NCI-H345 treated with DMSO at 0.1 percent for 48 hours (cell line): ENCODE results near the gene PRIM2.
"Not testable (repeated sequence)": the region's sequence is repeated elsewhere in the genome, so short reads cannot be mapped to it uniquely, and the experiment has no call there.

Experiments
- DNase-seq: peaks from one replicate; lab custom pipeline; 2025; ENCODE audit not compliant: unreplicated experiment; lab: John Stamatoyannopoulos, UW

The PRIM2 gene

DNA sequence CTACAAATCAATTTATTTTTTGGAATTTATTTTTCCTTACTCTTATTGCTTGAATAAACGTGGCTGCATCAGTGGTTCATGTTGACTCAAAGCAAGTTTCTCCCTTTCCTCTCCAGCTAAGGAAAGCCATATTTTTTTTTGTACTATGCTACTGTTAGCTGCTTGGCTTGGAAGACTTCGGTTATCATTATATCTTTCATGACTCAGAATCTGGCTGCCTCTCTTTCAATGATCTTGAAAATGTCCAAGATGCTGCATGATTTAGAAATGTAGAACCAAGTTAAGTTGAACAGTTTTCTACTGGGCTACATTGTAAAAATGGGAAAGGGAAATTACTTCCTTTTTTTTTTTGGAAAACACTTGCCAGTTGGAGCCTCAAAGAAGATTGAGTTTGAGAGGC lies 44.9 kb downstream of the PRIM2 start:
- not testable (repeated sequence) for DNase-seq

DNA sequence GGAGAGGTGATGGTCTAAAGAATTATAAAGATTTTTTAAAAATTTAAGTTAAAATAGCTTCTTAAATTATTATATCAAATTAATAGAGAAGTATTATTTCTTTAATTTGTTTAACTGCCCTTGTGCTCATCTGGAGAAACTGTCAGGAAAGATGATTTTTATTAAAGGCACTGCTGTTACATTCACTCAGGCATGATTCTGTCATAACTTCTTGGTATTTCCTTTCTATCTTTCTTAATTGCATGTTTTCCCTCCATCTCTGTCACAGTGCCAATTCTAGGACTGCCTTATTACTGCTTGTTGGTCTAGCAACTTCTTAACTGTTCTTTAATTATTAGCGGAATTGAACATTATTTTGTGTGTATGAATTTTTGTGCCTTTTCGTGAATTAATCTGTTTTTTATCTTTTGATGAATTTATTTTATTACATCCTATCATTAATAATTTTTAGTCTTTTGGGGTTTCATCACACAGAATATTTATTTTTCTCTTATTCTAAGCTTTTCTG lies 47.7 kb downstream of the PRIM2 start:
- not testable (repeated sequence) for DNase-seq

DNA sequence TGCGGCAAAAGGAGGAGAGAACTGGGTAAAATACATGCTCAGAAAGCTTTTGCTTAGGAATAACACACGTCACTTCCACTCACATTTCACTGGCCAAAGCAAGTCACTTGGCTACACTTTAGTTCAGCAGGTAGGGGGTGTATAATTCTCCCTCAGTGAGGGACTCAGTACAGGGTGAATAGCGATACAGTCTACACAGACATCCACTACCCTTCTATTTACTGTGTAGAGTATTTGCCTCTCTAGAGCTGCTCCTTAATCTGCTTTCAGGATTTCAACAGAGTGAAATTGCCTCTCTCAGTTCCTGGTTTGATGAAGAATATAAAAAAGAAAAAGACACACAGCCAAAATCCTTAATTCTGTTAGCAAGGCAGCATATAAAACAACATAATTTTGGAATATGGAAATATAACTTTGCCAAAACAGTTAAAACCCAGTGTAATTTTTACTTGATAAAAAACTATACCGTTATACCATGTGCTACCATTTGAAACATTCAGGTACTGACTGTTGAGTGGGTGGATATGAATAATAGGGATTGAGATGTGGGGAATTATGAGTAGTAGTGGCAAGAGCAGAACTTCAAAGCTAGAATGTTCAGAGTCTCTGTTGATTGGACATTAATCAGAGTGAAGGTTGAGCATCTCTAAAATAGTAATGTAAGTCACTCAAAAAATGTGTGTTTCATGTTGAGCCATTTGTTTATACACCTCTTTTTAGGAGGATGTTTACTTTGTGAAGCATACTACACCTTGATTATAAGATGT lies 51.7 kb downstream of the PRIM2 start:
- not testable (repeated sequence) for DNase-seq

DNA sequence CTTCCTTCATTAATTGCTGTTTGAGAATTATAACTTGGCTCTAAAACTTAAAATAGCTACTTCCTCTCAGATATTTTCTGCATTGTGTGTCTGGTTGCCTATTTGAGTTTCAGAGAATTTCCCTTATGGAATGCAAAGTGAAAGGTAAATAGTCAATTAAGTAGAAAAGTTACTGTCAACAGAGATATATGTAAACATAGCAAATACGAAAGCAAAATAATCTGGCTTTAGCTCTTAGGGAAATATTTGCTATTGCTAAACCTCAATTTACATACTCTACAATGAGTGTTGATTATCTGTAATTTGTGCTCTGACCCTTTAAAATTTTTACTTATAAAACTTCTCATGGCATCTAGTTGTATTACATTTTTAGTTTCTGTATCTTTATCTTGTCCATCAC lies 54.3 kb downstream of the PRIM2 start:
- DNase-seq = not testable (repeated sequence)

DNA sequence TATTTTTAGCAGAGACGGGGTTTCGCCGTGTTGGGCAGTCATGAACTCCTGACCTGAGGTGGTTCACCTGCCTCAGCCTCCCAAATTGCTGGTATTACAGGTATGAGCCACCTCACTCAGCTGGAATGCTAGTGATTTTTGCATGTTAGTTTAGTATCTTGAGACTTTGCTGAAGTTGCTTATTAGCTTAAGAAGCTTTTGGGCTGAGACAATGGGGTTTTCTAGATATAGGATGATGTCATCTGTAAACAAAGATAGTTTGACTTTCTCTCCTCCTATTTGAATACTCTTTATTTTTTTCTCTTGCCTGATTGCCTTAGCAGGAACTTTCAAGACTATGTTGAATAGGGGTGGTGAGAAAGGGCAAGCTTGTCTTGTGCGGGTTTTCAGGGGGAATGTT lies 57.3 kb downstream of the PRIM2 start:
- not testable (repeated sequence) for DNase-seq

DNA sequence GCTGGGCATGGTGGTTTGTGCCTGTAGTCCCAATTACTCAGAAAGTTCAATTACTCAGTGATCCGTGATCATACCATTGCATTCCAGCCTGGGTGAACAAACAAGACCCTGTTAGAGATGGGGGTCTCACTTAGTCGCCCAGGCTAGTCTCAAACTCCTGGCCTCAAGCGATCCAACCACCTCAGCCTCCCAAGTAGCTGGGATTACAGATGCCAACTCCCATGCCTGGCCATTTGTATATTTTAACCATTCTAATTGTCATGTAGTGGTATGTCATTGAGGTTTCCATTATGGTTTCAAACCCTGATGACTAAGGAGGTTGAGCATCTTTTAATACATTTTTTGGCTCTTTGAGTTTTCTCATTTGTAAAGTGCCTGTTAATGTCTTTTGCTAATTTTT lies 58.7 kb downstream of the PRIM2 start:
- not testable (repeated sequence) for DNase-seq

DNA sequence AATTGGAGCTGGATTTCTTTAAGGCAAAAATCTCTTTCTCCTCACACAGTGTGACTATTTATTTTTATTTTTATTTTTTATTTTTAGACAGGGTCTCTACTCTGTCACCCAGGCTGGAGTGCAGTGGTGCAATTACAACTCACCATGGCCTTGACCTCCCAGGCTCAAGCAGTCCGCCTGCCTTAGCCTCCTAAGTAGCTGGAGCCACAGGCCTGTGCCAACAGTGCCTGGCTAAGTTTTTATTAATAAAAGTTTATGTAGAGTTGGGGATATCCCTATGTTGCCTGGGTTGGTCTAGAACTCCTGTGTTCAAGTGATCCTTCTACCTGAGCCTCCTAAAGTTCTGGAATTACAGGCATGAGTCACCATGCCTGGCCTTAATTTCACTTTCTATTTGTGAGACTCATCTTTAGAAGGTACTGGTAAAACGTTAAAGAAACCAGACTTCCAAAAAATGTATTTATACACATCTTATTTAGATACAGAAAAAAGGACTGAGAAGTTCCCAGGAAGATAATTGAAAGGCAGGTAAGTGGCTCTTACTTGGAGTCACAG lies 71.7 kb downstream of the PRIM2 start:
- not testable (repeated sequence) for DNase-seq

DNA sequence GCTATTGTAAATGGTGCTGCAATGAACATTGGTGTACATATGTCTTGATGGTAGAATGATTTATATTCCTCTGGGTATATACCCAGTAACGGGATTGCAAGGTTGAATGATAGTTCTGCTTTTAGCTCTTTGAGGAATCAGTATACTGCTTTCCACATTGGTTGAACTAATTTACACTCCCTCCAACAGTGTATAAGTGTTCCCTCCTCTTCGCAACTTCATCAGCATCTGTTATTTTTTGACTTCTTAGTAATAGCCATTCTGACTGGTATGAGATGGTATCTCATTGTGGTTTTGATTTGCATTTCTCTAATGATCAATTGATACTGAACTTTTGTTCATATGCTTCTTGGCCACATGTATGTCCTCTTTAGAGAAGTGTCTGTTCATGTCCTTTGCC lies 73.4 kb downstream of the PRIM2 start:
- not testable (repeated sequence) for DNase-seq

DNA sequence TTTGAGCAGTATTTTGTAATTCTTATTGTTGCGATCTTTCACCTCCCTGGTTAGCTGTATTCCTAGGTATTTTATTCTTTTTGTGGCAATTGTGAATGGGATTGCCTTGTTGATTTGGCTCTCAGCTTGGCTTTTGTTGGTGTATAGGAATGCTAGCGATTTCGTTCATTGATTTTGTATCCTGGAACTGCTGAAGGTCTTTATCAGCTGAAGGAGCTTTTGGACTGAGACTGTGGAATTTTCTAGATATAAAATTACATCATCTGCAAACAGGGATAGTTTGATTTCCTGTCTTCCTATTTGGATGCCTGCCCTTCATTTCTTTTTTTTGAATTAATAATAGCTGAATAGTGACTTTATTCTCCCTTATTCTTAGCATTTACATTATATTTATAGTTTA lies 74.6 kb downstream of the PRIM2 start:
- not testable (repeated sequence) for DNase-seq

DNA sequence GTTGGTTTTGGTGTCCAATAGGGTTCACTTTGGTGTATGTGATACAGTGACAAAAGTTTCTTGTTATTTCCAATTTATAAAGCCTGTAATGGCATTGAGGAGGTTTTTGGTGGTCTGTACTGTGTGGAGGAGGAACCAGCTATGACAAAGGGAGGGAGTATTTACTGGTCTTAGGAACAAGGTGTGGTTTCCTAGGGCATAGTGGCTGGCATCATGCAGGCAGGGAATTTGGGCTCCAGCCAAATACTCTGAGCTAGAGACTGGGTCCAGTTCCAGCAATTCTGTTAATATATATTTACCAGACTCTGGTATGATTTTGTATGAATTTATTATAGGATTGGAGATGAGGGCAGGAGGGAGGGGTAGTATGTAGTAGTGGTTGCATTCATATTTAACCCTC lies 101.9 kb downstream of the PRIM2 start:
- DNase-seq = not testable (repeated sequence)

DNA sequence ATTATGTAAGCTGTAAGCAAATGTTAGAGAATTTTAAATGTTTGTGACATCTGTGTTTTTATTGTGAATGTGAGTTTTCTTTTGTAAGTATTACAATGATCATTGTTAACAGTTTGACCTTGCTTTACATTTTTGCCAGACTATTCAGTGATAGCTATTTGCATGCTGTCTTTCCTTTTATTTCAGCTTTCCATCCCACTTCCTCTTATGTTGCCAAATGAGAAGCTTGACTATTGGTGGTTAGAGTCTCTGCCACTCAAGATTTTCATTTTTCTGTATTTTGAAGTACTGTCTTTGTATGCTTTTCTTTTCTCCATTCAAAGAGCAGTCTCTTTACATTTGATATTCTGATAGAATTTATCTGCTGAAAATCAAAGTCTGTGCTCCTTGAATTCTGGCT lies 104.1 kb downstream of the PRIM2 start:
- no peak for DNase-seq

DNA sequence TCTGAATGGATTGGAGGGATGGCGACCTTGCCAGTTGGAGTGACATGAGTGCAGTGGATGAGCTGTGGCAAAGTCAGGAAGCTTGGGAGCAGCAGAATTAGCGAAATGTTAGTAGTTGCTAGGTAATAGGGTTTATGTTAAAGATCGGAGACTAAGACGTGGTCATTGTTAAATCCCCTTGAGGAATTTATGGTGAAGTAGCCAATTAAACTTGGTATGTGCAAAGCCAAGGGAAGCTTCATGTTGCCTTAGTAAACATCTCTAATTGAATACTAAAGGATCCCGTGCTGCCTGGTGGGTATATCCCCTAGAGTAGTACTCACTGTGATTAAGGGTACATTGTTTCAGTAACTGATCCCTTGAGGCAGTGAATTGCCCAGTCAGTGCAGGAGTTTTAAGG lies 106.0 kb downstream of the PRIM2 start:
- no peak for DNase-seq

DNA sequence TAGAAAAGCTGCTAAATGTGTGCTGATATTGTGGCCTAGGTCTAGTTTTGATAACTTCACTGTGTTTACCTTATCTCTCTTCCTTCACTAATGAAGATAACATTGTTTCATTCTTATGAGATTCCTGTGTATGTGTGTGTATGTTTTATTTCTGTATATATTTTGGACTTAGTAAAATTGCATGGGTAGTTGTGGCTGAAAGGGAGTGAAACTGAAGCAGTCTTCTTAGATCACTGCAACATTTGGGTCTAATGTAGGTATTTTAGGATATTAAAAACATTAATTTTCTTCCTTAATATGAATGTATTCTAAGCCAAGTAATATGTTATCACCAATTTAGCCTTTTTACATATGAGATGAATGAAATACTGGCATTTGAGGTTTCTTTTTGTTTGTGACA lies 114.3 kb downstream of the PRIM2 start:
- DNase-seq = not testable (repeated sequence)

DNA sequence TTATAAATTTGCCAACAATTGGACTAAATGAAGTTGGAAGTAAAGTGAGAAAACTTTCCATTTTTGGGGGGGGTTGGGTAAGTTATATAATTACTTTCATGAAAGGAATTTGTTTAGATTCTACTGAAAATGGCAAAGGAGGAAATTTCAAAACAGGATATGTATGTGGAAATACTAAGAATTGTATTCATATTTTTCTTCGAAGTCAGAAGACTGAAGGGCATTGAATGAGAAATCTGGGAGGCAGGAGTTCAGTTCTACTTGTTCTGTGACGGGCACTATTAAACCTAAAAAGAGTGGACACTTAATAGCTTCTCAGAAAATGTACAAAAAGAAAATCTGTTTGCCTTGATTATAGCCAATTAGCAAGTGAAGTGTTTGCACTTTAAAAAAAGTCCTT lies 114.7 kb downstream of the PRIM2 start:
- DNase-seq = no peak

DNA sequence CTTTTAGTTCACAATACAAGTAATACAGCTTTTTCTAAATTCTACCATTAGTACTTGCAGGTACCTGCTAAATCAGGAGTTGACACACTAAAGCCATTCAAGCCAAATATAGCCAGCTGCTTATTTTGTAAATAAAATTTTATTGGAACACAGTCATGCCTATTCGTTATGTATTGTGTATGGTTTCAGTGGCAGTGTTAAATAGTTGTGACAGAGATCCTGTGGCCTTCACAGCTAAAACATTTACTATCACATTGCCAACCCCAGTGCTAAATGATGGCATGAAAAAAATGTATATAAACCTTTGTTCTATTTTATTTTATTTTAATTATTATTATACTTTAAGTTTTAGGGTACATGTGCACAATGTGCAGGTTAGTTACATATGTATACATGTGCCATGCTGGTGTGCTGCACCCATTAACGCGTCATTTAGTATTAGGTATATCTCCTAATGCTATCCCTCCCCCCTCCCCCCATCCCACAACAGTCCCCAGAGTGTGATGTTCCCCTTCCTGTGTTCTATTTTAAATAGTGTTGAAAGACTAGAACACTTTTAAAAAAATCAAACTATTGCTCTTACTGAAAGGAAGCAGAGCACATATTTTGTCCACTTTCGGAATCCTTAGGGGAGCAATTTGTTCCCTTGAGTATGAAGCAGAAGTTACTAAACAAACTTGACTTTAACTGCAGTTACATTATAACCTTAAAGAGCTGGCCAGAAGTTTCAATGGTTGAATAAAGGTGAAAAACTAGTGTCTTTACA lies 115.7 kb downstream of the PRIM2 start:
- no peak for DNase-seq

DNA sequence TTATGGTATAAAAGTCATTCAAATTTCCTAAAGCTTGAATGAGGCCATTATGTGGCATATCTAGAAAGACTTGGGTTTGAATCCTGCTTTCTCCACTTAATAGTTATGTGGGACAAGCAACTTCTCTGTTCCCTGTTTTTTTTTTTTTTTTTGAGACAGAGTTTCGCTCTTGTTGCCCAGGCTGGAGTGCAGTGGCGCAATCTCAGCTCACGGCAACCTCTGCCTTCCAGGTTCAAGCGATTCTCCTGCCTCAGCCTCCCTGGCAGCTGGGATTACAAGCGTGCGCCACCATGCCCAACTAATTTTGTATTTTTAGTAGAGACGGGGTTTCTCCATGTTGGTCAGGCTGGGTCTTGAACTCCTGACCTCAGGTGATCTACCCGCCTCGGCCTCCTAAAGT lies 116.4 kb downstream of the PRIM2 start:
- not testable (repeated sequence) for DNase-seq

DNA sequence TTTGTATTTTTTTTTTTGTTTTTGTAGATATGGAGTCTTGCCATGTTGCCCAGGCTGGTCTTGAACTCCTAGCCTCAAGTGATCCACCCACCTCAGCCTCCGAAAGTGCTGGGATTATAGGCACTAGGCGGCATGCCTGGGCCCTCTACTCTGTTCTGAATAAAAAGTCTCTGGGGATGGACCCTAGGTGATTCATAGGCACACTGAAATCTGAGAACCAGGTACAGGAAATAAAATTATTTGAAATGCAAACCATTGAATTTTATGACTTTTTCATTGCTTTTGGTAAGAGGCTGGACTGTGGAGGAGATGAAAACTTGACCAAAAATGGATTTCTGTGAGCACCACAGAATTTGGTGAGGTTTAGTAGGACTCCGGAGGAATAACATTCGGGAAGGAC lies 117.5 kb downstream of the PRIM2 start:
- no peak for DNase-seq

DNA sequence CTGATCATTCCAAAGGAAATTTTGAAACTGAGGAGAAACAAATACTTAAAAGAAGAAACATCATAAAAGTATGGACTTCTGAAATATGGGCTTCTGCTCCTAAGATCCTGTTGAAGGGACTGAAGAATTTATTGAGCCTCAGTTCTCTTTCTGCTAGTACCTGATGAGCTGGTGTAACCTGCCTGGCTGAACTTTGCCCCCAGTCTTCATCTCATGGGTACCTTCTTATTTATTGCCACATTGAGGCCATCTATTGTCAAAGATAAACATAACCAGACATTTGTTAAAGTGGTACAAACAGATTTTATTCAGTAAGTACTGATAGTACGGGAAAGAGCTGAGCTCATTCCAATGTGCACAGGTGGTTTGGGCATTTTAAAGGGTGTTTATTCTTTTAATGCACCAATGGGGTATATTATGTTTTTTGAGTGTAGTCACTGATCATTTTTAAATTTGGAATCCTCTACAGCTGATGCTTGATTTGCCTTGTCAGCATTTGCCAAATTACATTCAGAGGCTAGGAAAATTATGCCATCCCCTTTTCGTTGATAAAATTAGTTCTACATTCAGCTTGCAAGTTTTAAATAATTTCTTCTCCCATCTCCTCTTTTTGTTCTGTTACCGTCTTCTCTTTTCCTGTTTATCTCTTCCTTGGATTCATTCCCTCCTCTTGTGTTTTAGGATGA lies 118.2 kb downstream of the PRIM2 start:
- no peak for DNase-seq

DNA sequence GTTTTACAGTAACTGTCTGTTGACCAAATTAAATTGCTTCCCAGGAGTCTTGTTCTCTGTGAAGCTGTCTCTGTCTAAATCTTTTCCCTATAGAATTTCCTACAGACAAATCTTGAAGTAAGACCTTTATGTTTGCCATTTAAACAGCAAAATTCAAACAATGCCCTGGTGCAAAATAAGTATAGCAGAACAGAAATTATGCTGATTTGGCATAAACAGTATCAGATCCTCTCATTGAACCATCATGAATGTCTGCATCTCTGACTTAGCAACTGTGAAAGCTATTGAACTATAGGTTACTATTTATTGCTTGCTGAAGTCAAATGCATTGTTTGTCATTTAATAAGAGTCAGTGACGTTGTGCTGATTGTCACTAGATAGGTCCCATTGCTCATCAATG lies 123.3 kb downstream of the PRIM2 start:
- not testable (repeated sequence) for DNase-seq

DNA sequence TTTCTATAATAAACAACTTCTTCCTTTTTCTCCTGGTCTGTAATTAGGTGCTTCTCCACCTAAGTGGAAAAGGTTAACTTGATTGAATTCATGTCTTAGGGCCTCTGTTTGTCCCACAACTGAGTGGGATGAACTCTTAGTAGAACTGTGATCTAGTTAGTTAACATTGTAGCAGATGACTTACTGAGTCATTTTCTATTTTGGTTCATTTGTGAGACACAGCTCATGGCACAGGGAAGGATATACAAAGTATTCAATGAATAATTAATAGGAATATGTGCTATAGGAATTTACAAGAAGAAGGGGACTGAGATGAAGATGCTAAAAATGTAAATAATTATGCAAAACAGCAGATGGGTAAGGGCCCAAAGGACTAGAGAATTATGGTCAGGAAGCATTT lies 124.7 kb downstream of the PRIM2 start:
- not testable (repeated sequence) for DNase-seq

DNA sequence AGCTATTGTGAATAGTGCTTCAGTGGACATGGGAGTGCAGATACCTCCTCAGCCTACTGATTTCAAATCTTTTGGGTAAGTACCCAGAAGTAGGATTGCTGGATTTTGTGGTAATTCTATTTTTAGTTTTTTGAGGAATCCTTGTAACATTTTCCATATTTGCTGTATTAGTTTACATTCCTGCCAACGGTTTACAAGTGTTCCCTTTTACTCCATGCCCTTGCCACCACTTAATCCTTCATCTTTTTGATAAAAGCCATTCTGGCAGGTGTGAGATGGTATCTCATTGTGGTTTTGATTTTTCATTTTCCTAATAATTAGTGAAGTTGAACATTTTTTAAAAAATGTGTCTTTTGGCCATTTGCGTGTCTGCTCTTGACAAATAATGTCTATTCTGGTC lies 125.8 kb downstream of the PRIM2 start:
- DNase-seq = not testable (repeated sequence)
